ES-I3 (cell line): Measurements from ENCODE around the gene IGFBP2.

ENCODE experiments used
- H3K36me3 ChIP-seq: 2 replicates; pipeline ENCODE4 v1.6.1; 2013; ENCODE audit warnings: mild to moderate bottlenecking, low read length, control low read depth, moderate library complexity; ENCODE audit not compliant: insufficient read depth
- H3K4me1 ChIP-seq: 2 replicates; pipeline ENCODE4 v1.6.1; 2013; ENCODE audit warnings: mild to moderate bottlenecking, control low read depth, low read length; ENCODE audit not compliant: insufficient read depth
- H3K9ac ChIP-seq: 2 replicates; pipeline ENCODE4 v1.6.1; 2013; ENCODE audit warnings: low read depth, mild to moderate bottlenecking, low read length, moderate library complexity
- H3K9me3 ChIP-seq: 2 replicates; pipeline ENCODE4 v1.6.1; 2013; ENCODE audit warnings: mild to moderate bottlenecking, low read length, moderate library complexity; ENCODE audit not compliant: control insufficient read depth, insufficient read depth

The IGFBP2 gene

DNA sequence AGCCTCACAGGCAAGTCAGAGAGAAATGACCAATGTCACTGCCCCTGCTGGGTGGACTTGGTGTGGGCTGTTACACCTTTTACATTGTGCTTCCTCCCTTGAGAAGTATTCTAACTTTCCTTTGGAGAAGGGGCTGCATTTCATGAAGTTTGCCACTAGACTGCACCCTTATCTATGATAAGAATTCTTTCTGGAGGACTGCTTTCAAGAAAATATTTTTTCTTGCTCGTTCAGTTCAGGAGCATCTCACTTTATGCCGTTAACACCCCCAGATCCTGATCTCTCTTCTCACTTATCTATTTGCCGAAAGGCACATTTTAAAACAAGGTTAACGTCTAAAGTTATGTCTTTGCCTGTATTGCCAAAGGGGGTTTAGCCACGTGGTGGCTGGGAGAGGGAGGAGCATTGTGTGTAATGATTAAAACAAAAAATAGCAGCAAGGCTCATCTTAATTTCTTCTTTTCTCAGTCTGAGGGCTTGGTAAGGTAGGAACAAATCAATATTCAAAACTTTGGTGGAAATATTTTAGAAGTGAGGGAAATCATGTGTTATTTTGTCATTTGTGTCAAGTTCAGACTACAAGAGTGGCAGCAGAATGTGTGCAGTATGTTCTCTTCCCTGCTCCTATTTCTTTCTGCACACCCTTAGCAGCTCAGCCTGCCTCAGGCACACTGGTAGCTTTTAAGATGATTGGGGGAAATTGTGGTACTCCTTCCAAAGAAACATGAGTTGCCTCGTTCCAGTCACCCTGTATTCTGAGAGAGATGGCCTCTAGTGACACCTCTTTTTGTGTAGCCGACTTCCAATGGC lies 63.7 kb downstream of the IGFBP2 start:
- Histone ChIP-seq H3K9me3 (no peaks in the 10 kb centered on the region), H3K9ac (no peak overlapping the region), H3K4me1 (0 out of 2 replicates have a peak, but pooled peaks cover 11% of the 10 kb centered on the region), H3K36me3 (no peaks in the 10 kb centered on the region)

DNA sequence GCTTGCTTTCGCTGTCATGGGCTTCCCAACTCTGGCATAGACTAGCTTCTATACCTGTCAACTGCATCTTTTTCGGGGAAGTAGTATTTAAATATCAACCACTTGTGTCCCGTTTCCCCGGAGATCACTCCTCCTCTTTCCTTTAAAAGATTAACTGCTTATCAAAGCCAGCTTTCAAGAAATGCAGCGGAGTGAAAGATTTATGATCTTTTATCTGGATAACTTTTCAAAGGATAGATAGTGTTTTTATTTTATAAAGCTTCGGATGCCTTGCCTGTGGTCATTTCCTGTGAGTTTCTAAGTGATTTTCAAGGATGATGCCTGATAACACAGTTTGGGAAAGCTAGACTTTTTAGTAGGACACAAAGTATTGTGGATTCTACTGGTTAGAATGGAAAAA lies 65.1 kb downstream of the IGFBP2 start:
- no peaks in the 10 kb centered on the region for H3K9me3 ChIP-seq
- H3K4me1 ChIP-seq, result 0 out of 2 replicates have a peak, but pooled peaks cover 11% of the 10 kb centered on the region
- H3K36me3 ChIP-seq, result no peaks in the 10 kb centered on the region
- no peak overlapping the region for H3K9ac ChIP-seq

DNA sequence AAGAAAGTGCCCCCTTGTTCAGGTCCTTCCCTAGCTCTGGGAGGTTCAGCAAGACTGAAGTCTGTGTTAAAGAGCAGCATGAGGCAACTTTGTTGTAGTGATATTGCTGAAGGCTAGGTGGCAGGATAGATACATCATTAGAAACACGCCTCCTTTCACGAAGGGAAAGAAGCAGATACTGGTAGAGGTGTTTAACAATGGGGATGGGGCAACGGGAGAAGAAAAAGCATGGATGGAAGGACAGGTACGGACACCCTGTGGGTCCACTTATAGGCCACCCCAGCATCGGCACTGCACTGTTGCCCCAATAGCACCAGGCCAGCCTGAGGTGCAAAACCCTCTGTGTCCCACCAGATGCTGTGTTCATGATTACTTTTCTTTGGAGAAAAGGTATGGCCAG lies 65.7 kb downstream of the IGFBP2 start:
- 0 out of 2 replicates have a peak, but pooled peaks cover 11% of the 10 kb centered on the region for H3K4me1 ChIP-seq
- H3K9me3 ChIP-seq, result no peaks in the 10 kb centered on the region
- no peaks in the 10 kb centered on the region for H3K36me3 ChIP-seq
- H3K9ac ChIP-seq, result no peak overlapping the region

DNA sequence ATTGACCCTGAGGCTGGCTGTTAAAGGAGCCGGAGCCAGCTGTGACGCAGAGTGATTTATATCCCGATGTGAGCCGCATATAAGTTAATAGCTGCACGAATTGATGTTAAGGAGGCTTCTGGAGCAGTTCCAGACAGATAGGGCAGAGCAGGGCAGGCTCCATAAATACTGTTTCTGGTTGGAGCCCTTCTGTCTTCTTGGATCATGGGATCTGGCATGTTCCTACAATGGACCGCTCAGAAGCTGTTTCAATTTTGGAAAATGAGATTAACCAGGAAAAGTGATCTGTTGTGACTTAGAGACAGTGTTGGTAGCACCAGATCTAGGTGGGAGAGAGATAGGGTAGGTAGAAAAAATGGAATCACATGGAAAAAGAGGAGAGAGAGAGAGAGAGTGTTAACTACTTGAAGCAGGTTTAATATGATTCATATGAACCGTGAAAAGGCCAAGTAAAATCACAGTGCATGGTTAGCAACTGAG lies 66.9 kb downstream of the IGFBP2 start:
- H3K9me3 ChIP-seq, result no peaks in the 10 kb centered on the region
- no peak overlapping the region for H3K9ac ChIP-seq
- H3K4me1 ChIP-seq, result 0 out of 2 replicates have a peak, but pooled peaks cover 11% of the 10 kb centered on the region
- H3K36me3 ChIP-seq, result no peaks in the 10 kb centered on the region

DNA sequence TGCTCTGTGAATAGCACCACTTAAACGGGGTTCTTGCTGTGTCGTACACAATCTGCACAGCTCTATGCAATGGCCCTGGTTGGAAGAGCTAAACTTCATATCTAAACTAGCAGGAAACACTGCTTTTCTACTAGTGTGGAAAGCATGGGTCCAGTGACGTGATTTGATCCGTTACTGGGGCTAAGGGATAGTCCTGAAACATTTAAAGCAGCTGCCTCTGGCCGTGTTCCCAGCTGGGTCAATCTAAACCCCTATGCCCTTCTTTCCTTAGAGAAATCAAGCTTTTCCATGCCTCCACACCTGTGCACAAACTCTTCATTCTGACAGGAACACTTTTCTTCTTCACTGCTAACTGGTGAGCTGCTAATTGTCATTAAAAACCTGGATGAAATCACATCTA lies 67.6 kb downstream of the IGFBP2 start:
- Histone ChIP-seq H3K36me3 (no peaks in the 10 kb centered on the region), H3K9ac (no peak overlapping the region)

DNA sequence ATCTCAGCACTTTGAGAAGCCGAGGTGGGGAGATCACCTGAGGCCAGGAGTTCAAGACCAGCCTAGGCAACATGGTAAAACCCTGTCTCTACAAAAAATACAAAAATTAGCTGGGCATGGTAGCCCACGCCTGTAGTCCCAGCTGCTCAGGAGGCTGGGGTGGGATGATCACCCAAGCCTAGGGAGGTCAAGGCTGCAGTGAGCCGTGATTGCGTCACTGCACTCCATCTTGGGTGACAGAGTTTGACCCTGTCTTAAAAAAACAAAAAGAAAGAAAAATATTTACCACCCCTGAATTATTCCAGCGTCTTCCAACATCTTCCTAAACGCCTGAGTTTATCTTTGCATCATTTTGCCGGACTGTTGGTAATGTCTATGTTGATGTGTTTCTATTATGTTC lies 68.3 kb downstream of the IGFBP2 start:
- H3K9me3 ChIP-seq, result no peaks in the 10 kb centered on the region
- 0 out of 2 replicates have a peak, but pooled peaks cover 3% of the 10 kb centered on the region for H3K4me1 ChIP-seq
- no peak overlapping the region for H3K9ac ChIP-seq
- H3K36me3 ChIP-seq, result no peaks in the 10 kb centered on the region

More for the DNA sequence above, 67.6 kb downstream of the IGFBP2 start:
- Histone ChIP-seq H3K9me3 (no peaks in the 10 kb centered on the region), H3K4me1 (0 out of 2 replicates have a peak, but pooled peaks cover 10% of the 10 kb centered on the region)

DNA sequence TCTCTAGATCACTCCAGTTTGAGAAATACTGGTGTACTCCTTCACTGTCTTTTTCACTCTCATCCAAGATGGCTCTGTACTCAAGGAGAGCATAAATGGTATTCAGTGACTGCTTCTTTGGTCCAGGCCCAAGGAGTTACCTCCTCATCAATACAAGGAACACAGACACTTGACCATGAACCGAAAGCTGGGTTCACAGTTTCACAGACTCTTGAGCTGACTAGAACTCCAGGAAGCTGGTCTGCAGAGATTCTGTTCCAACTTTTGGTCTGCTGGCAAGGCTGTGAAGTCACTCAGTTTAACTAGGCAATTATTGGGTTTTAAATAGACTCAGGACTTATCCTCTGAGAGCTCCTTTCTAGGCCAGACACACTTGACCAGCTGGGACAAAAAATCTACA lies 69.5 kb downstream of the IGFBP2 start:
- no peaks in the 10 kb centered on the region for H3K36me3 ChIP-seq

DNA sequence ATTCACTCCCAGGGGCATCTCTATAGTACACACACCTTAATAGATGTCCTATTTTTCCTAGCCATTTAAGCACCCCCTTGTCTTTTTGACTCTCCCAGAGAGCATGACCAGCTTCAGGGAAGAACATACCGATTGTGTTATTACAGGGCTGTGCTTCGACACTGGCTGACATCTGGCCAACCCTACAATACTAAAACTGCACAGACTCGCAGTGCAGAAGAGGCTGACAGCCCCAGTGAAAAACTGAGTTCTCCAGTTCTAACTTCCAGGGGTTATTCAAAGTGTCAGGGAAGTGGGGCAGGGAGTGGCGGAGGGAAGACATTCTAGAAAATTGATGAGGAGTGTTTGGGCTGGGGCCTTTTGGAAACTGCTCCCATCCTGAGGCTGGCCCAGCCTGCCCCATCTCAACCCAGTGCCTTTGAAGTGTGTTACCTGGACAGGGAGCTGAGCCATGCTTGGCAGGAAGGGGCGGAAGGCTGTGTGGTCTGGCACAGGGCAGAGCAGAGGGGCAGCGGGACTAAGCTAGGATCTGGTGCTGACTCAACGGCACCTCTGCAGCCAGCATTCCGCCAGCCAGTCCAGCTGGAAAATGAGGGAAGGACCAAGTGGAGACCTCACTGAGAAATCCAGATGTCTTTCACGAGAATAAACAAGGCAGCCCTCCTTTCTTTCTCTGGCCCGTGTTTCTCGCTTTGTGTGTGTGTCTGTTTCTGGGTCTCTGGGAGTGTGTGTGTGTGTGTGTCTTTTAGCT lies 77.5 kb downstream of the IGFBP2 start:
- peaks cover 7% of the 10 kb centered on the region; the same call in 1 of the 2 replicates for H3K9me3 ChIP-seq
- peaks cover 5% of the 10 kb centered on the region; the same call in 1 of the 2 replicates for H3K4me1 ChIP-seq
- no peaks in the 10 kb centered on the region for H3K36me3 ChIP-seq
- H3K9ac ChIP-seq, result no peak overlapping the region

More for the DNA sequence above, 69.5 kb downstream of the IGFBP2 start:
- Histone ChIP-seq H3K9ac (no peak overlapping the region), H3K4me1 (0 out of 2 replicates have a peak, but pooled peaks cover 3% of the 10 kb centered on the region), H3K9me3 (peaks cover 3% of the 10 kb centered on the region; the same call in 1 of the 2 replicates)

DNA sequence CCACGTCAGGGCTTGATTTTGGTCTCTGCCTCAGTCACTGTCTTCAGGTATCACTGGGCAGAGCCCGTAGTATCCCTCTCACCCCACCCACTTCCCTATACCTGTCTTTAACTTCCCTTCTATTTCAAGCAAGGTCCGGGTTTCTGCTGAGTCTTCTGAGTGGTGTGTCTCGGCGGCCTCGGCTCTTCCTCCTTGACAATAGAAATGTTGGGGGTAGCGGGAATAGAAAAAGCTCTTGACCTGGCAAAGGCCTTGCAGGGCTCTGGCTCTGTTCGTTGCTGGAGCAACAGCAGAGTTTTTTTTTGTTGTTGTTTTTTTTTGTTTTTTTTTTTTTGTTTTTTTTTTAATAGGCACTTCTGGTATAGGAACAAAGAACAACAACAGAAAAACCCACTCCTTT lies 78.1 kb downstream of the IGFBP2 start:
- peaks cover 7% of the 10 kb centered on the region; the same call in 1 of the 2 replicates for H3K9me3 ChIP-seq
- no peak overlapping the region for H3K9ac ChIP-seq
- no peaks in the 10 kb centered on the region for H3K36me3 ChIP-seq
- H3K4me1 ChIP-seq, result peaks cover 5% of the 10 kb centered on the region; the same call in 1 of the 2 replicates

DNA sequence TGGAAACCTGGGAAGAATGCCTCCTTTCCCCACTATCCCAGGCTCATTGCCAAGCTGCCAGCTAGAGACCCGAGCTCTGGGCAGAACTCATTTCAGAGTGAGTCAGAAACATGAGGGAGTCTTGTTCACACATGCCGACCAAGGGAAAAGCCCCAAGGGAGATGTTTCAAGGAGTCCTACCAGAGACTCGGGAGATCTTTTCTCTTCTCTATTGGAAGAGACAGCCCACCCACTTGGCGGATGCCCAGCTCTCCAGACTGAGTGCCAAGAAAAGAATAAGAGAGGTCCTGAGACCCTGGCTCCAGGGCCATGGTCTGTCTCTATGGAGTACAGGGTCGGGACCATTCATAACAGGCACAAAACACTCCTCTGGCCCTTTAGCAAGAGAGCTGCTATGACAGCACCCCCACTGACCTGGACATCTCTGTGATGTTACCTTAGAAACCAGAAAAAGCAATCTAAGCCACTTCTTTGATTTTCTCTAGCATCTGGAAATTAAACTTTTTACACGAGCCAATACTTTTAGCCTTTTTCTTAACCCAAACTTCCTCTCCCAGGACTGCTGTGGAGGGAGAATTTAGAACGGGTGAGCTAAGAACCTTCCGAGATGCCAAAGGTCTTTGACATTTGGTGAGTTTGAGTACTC lies 80.6 kb downstream of the IGFBP2 start:
- Histone ChIP-seq H3K4me1 (peaks cover 5% of the 10 kb centered on the region; the same call in 1 of the 2 replicates), H3K36me3 (no peaks in the 10 kb centered on the region), H3K9ac (no peak overlapping the region), H3K9me3 (no peaks in the 10 kb centered on the region)
